Mesendoderm (in vitro differentiated cells): ENCODE data around the gene MROH2B. TPM values are rescaled to one million over a fixed set of nuclear protein-coding genes. Genes with fewer than 3 reads are reported as not detected.

Source experiments
- DNase-seq: peaks from one replicate; pipeline ENCODE4 v3.0.0; 2013
- H2AK5ac ChIP-seq: 2 replicates; pipeline ENCODE4 v1.6.1; 2013; ENCODE audit warnings: low read length, inconsistent platforms
- H2BK120ac ChIP-seq: 2 replicates; pipeline ENCODE4 v1.6.1; 2013; ENCODE audit warnings: low read depth, mild to moderate bottlenecking, low read length, moderate library complexity, mixed read lengths
- H2BK15ac ChIP-seq: replicated peaks from 2 replicates; pipeline ENCODE4 v1.6.1; 2013; ENCODE audit warnings: low read depth, mild to moderate bottlenecking, moderate library complexity
- H2BK5ac ChIP-seq: 2 replicates; pipeline ENCODE4 v1.6.1; 2013; ENCODE audit warnings: low read length, inconsistent platforms
- H3K18ac ChIP-seq: 2 replicates; pipeline ENCODE4 v1.6.1; 2013; ENCODE audit warnings: mild to moderate bottlenecking, low read length, mixed read lengths
- H3K23ac ChIP-seq: one replicate; pipeline ENCODE4 v1.6.1; 2013; ENCODE audit warnings: low read length
- H3K27ac ChIP-seq: 2 replicates; pipeline ENCODE4 v1.5.1; 2013; ENCODE audit warnings: low read depth, mild to moderate bottlenecking, inconsistent platforms, low read length, moderate library complexity
- H3K27me3 ChIP-seq: 2 replicates; pipeline ENCODE4 v1.6.1; 2013; ENCODE audit warnings: low read length, control low read depth, mild to moderate bottlenecking, inconsistent platforms; ENCODE audit not compliant: insufficient read depth, poor library complexity
- H3K36me3 ChIP-seq: 2 replicates; pipeline ENCODE4 v1.6.1; 2013; ENCODE audit warnings: low read length, inconsistent platforms; ENCODE audit not compliant: control insufficient read depth, insufficient read depth
- H3K4ac ChIP-seq: one replicate; pipeline ENCODE4 v1.6.1; 2013; ENCODE audit warnings: low read depth, mild to moderate bottlenecking, low read length, moderate library complexity
- H3K4me1 ChIP-seq: 2 replicates; pipeline ENCODE4 v1.6.1; 2013; ENCODE audit warnings: low read depth, low read length, inconsistent platforms; ENCODE audit not compliant: control insufficient read depth
- H3K4me2 ChIP-seq: 2 replicates; pipeline ENCODE4 v1.6.1; 2013; ENCODE audit warnings: low read length
- H3K4me3 ChIP-seq: 2 replicates; pipeline ENCODE4 v1.5.1; 2013; ENCODE audit warnings: mild to moderate bottlenecking, low read length
- H3K56ac ChIP-seq: one replicate; pipeline ENCODE4 v1.6.1; 2013; ENCODE audit warnings: low read length
- H3K79me1 ChIP-seq: 2 replicates; pipeline ENCODE4 v1.6.1; 2013; ENCODE audit warnings: low read length, inconsistent platforms
- H3K79me2 ChIP-seq: 2 replicates; pipeline ENCODE4 v1.6.1; 2013; ENCODE audit warnings: mild to moderate bottlenecking, low read length; ENCODE audit not compliant: control insufficient read depth, insufficient read depth
- H3K9ac ChIP-seq: 2 replicates; pipeline ENCODE4 v1.6.1; 2013; ENCODE audit warnings: low read length, inconsistent platforms
- H4K5ac ChIP-seq: one replicate; pipeline ENCODE4 v1.6.1; 2013; ENCODE audit warnings: low read length
- H4K8ac ChIP-seq: one replicate; pipeline ENCODE4 v1.6.1; 2013; ENCODE audit warnings: low read depth, mild to moderate bottlenecking, control low read depth, low read length, moderate library complexity
- WGBS: extraction: QIAGEN DNeasy Blood & Tissue Kit; methylation state at CpG from one replicate; pipeline ENCODE4 v1.1.7; 2013; ENCODE audit warnings: low lambda C conversion rate, missing lambda C conversion rate; ENCODE audit not compliant: insufficient coverage; ENCODE audit errors: extremely low coverage; 5-methylcytosine and 5-hydroxymethylcytosine counted together
- small RNA-seq: library from polyadenylated mRNA; stranded (forward); fragments of <200 nt; extraction: miRNeasy Mini kit (QIAGEN cat#:217004); gene quantifications from one replicate; pipeline ENCODE3, GENCODE V24; 2013; ENCODE audit not compliant: insufficient read depth

The MROH2B gene

DNA sequence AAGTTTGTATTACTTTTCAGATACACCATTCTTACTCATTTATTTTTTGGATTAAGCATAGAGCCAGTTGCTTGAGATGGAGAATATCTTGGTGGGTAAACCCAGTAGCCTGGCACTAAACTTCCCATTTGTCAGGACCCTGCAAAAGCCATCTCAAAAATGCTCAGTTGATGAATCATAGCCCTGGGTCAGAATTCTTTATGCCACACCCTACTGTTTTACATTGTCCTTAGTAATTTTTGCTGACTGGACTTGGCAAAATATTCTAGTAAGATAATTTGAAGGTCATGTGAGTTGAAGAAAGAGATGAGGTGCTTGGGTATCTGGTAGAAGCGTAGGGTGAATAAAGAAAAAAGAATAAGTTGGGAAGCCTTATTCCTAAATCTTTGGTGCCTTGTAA lies 111.1 kb downstream of the MROH2B start:
- no peak for DNase-seq

DNA sequence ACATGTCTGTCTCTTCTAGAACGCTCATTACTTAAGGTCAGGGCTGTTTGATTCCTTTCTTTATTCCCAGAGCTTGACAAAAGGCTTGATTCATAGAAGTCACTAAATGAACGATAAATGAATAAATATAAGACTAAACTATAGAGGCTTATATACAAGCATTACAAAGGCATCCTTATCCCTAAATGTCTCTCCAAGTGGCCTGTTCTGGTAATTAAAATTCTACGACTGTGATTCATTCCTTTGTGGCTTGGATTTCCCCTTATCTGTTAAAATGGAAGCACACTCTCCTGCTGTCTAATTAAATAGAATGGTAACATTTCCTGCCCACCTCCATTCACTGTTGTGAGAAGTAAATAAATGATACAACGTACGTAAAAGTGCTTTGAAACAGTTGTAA lies 112.3 kb downstream of the MROH2B start:
- Histone ChIP-seq H2BK5ac (no peak overlapping the region), H3K36me3 (no peaks in the 10 kb centered on the region), H2BK120ac (no peak overlapping the region), H2BK15ac (no peak overlapping the region), H3K4me1 (no peaks in the 10 kb centered on the region), H3K79me2 (no peaks in the 10 kb centered on the region), H3K9ac (no peak overlapping the region), H4K5ac (no peak overlapping the region), H2AK5ac (no peak overlapping the region), H3K56ac (no peak overlapping the region), H3K4me2 (no peak overlapping the region), H3K4ac (no peak overlapping the region), H3K4me3 (no peak overlapping the region), H3K79me1 (no peaks in the 10 kb centered on the region), H3K18ac (no peak overlapping the region), H4K8ac (no peak overlapping the region), H3K27me3 (no peaks in the 10 kb centered on the region), H3K27ac (no peak overlapping the region), H3K23ac (no peak overlapping the region)
- no CpG with 5 or more reads among the region's 5 CpGs for WGBS
- DNase-seq, result no peak

More for the DNA sequence above, 111.1 kb downstream of the MROH2B start:
- no CpG with 5 or more reads among the region's 1 CpG for WGBS
- no peak overlapping the region for H3K9ac ChIP-seq
- H2BK5ac ChIP-seq, result no peak overlapping the region
- H4K8ac ChIP-seq, result no peak overlapping the region
- no peaks in the 10 kb centered on the region for H3K36me3 ChIP-seq
- H2BK120ac ChIP-seq, result no peak overlapping the region
- H3K4me3 ChIP-seq, result no peak overlapping the region
- no peaks in the 10 kb centered on the region for H3K27me3 ChIP-seq
- no peak overlapping the region for H3K4ac ChIP-seq
- no peak overlapping the region for H3K23ac ChIP-seq
- H3K27ac ChIP-seq, result no peak overlapping the region
- no peaks in the 10 kb centered on the region for H3K4me1 ChIP-seq
- no peak overlapping the region for H3K56ac ChIP-seq
- H3K18ac ChIP-seq, result no peak overlapping the region
- H2AK5ac ChIP-seq, result no peak overlapping the region
- H2BK15ac ChIP-seq, result no peak overlapping the region
- H3K4me2 ChIP-seq, result no peak overlapping the region
- H4K5ac ChIP-seq, result no peak overlapping the region
- H3K79me1 ChIP-seq, result no peaks in the 10 kb centered on the region
- no peaks in the 10 kb centered on the region for H3K79me2 ChIP-seq

- H4K8ac ChIP-seq, result no peak overlapping the region
- WGBS, result no CpG with 5 or more reads among the region's 3 CpGs
- H3K36me3 ChIP-seq, result no peaks in the 10 kb centered on the region
- no peak overlapping the region for H3K4ac ChIP-seq
- H3K27me3 ChIP-seq, result no peaks in the 10 kb centered on the region
- no peak overlapping the region for H3K23ac ChIP-seq
- no peak overlapping the region for H2BK120ac ChIP-seq
- no peak overlapping the region for H3K27ac ChIP-seq
- no peaks in the 10 kb centered on the region for H3K79me1 ChIP-seq
- H3K79me2 ChIP-seq, result no peaks in the 10 kb centered on the region
- no peak overlapping the region for H2BK15ac ChIP-seq
- H4K5ac ChIP-seq, result no peak overlapping the region
- no peak overlapping the region for H3K18ac ChIP-seq
- H3K4me3 ChIP-seq, result no peak overlapping the region
- no peaks in the 10 kb centered on the region for H3K4me1 ChIP-seq
- no peak for DNase-seq
- H2BK5ac ChIP-seq, result no peak overlapping the region
- no peak overlapping the region for H3K56ac ChIP-seq
- H3K9ac ChIP-seq, result no peak overlapping the region
- H2AK5ac ChIP-seq, result no peak overlapping the region
- H3K4me2 ChIP-seq, result no peak overlapping the region
Observed at GRCh38 chr5:40957048-40957447, 114.1 kb downstream of the MROH2B start.

GRCh38 chr5:40955313-40955712 lies 115.8 kb downstream of the MROH2B start:
- H3K9ac ChIP-seq, result no peak overlapping the region
- no peak overlapping the region for H3K4me2 ChIP-seq

More at GRCh38 chr5:40955313-40955712, 115.8 kb downstream of the MROH2B start:
- Histone ChIP-seq H3K27me3 (no peaks in the 10 kb centered on the region), H3K36me3 (no peaks in the 10 kb centered on the region), H3K56ac (no peak overlapping the region), H2BK120ac (no peak overlapping the region), H3K4me3 (no peak overlapping the region), H3K23ac (no peak overlapping the region), H2BK5ac (no peak overlapping the region), H3K18ac (no peak overlapping the region), H2BK15ac (no peak overlapping the region), H3K27ac (no peak overlapping the region), H3K4me1 (no peaks in the 10 kb centered on the region), H4K8ac (no peak overlapping the region), H3K79me1 (no peaks in the 10 kb centered on the region), H3K79me2 (no peaks in the 10 kb centered on the region), H3K4ac (no peak overlapping the region), H4K5ac (no peak overlapping the region), H2AK5ac (no peak overlapping the region)
- no peak for DNase-seq
- WGBS, result no CpG with 5 or more reads among the region's 5 CpGs

Small RNA genes within 50 kb of the gene (small RNA-seq; reads per million reads assigned to genes)
- gene AC114967.1, result not detected
